Measurements from ENCODE around the gene CADM1.

The CADM1 gene

GRCh38 chr11:115297330-115297729 is 206.9 kb downstream of the CADM1 start:
- DNase-seq (ENCODE audit: low spot score) = no peak
- no peak for TF ChIP-seq CTCF (IDR thresholded peaks at IDR 0.05; ENCODE audit: extremely low read depth, missing control alignments)

GRCh38 chr11:115291325-115291724 is 212.9 kb downstream of the CADM1 start:
- no peak for DNase-seq (ENCODE audit: low spot score)

GRCh38 chr11:115290893-115291292 is 213.3 kb downstream of the CADM1 start:
- no peak for TF ChIP-seq CTCF (IDR thresholded peaks at IDR 0.05; ENCODE audit: extremely low read depth, missing control alignments)
- no peak for DNase-seq (ENCODE audit: low spot score)

More at GRCh38 chr11:115291325-115291724, 212.9 kb downstream of the CADM1 start:
- no peak for TF ChIP-seq CTCF (IDR thresholded peaks at IDR 0.05; ENCODE audit: extremely low read depth, missing control alignments)

- no peak for TF ChIP-seq CTCF (IDR thresholded peaks at IDR 0.05; ENCODE audit: extremely low read depth, missing control alignments)
- no peak for DNase-seq (ENCODE audit: low spot score)
These were observed 213.7 kb downstream of the CADM1 start for GRCh38 chr11:115290479-115290878.

GRCh38 chr11:115287266-115287665 is 216.9 kb downstream of the CADM1 start:
- DNase-seq (ENCODE audit: low spot score) = no peak
- TF ChIP-seq CTCF (IDR thresholded peaks at IDR 0.05; ENCODE audit: extremely low read depth, missing control alignments) = no peak

- no peak for DNase-seq (ENCODE audit: low spot score)
- TF ChIP-seq CTCF (IDR thresholded peaks at IDR 0.05; ENCODE audit: extremely low read depth, missing control alignments) = no peak
These were observed 217.6 kb downstream of the CADM1 start for GRCh38 chr11:115286614-115287013.

- no peak for DNase-seq (ENCODE audit: low spot score)
- TF ChIP-seq CTCF (IDR thresholded peaks at IDR 0.05; ENCODE audit: extremely low read depth, missing control alignments) = no peak
These were observed 219.4 kb downstream of the CADM1 start for GRCh38 chr11:115284773-115285172.

All from GM20000 (cell line).